Activated naive CD8-positive, alpha-beta T cell treated with anti-CD3 and anti-CD28 coated beads, Interleukin-2, amount 10 ng/mL, durations not matched to agents 7 days and 5 days (primary cell): ENCODE results near the gene AFF2. TPM values are rescaled to one million over a fixed set of nuclear protein-coding genes. Genes with fewer than 3 reads are reported as not detected.

Source experiments
- ATAC-seq: fragments of 150-1000 bp; cut with Tn5 transposase; one replicate; pipeline ENCODE4 v1.10.0; 2021; ENCODE audit warnings: low read depth, moderate library complexity
- POLR2A ChIA-PET: fragments of 350-600 bp; sonication (Branson Sonifier 250); formaldehyde crosslinking; loops from one replicate; lab custom pipeline; 2021; ENCODE audit warnings: antibody characterized with exemption; lab: Charles Lee
- DNase-seq: peaks from one replicate; pipeline ENCODE4 v3.0.0; 2021
- H3K27ac Mint-ChIP-seq: one replicate; pipeline ENCODE4 v1.8.0; 2022; ENCODE audit warnings: mild to moderate bottlenecking, mixed read lengths
- H3K27me3 Mint-ChIP-seq: one replicate; pipeline ENCODE4 v1.8.0; 2022; ENCODE audit warnings: mild to moderate bottlenecking, moderate library complexity, mixed read lengths
- H3K36me3 Mint-ChIP-seq: one replicate; pipeline ENCODE4 v1.8.0; 2021; ENCODE audit warnings: mild to moderate bottlenecking, mixed read lengths
- H3K4me1 Mint-ChIP-seq: one replicate; pipeline ENCODE4 v1.8.0; 2021; ENCODE audit warnings: mixed read lengths
- H3K4me3 Mint-ChIP-seq: one replicate; pipeline ENCODE4 v1.8.0; 2022; ENCODE audit warnings: mild to moderate bottlenecking, moderate library complexity, mixed read lengths
- H3K9me3 Mint-ChIP-seq: one replicate; pipeline ENCODE4 v1.8.0; 2021; ENCODE audit warnings: mixed read lengths
- total RNA-seq, 2 experiments: library from RNA; stranded (reverse); gene quantifications; one replicate each; pipeline ENCODE4 v1.2.3, GENCODE V29; 2021

Gene AFF2
- total RNA-seq, 2 experiments from 2014 or later = 0.42 to 0.68 TPM

- POLR2A ChIA-PET = no interaction called here
- ATAC-seq = no peak
- Mint-ChIP-seq H3K4me1 (no peaks in the 10 kb centered on the region), H3K9me3 (no peaks in the 10 kb centered on the region), H3K4me3 (no peak overlapping the region), H3K36me3 (no peaks in the 10 kb centered on the region), H3K27me3 (no peaks in the 10 kb centered on the region), H3K27ac (no peak overlapping the region)
- DNase-seq = no peak
Measured at GRCh38 chrX:148612431-148612830, 112.0 kb downstream of the AFF2 start.

- POLR2A ChIA-PET = no interaction called here
- Mint-ChIP-seq H3K4me3 (no peak overlapping the region), H3K4me1 (no peaks in the 10 kb centered on the region), H3K9me3 (peaks cover 2% of the 10 kb centered on the region), H3K27ac (no peak overlapping the region), H3K36me3 (no peaks in the 10 kb centered on the region), H3K27me3 (no peaks in the 10 kb centered on the region)
- DNase-seq (no peak), ATAC-seq (no peak)
Measured at GRCh38 chrX:148613636-148614035, 113.2 kb downstream of the AFF2 start.

- ATAC-seq = no peak
- Mint-ChIP-seq H3K36me3 (no peaks in the 10 kb centered on the region), H3K27ac (no peak overlapping the region)
Measured at GRCh38 chrX:148615491-148615890, 115.1 kb downstream of the AFF2 start.

GRCh38 chrX:148618470-148619445, 118.3 kb downstream of the AFF2 start:
- no peaks in the 10 kb centered on the region for H3K4me1 Mint-ChIP-seq
- POLR2A ChIA-PET = no interaction called here
- ATAC-seq (no peak), DNase-seq (no peak)
- peaks cover 2% of the 10 kb centered on the region for H3K9me3 Mint-ChIP-seq
- H3K4me3 Mint-ChIP-seq = no peak overlapping the region
- no peaks in the 10 kb centered on the region for H3K36me3 Mint-ChIP-seq
- H3K27ac Mint-ChIP-seq = no peak overlapping the region
- H3K27me3 Mint-ChIP-seq = no peaks in the 10 kb centered on the region

More at GRCh38 chrX:148615491-148615890, 115.1 kb downstream of the AFF2 start:
- peaks cover 2% of the 10 kb centered on the region for H3K9me3 Mint-ChIP-seq
- DNase-seq = no peak
- no peaks in the 10 kb centered on the region for H3K4me1 Mint-ChIP-seq
- no peak overlapping the region for H3K4me3 Mint-ChIP-seq
- no peaks in the 10 kb centered on the region for H3K27me3 Mint-ChIP-seq
- POLR2A ChIA-PET = no interaction called here

- Mint-ChIP-seq H3K4me1 (no peaks in the 10 kb centered on the region), H3K9me3 (peaks cover 2% of the 10 kb centered on the region), H3K27ac (no peak overlapping the region), H3K36me3 (no peaks in the 10 kb centered on the region), H3K27me3 (no peaks in the 10 kb centered on the region), H3K4me3 (no peak overlapping the region)
- POLR2A ChIA-PET = no interaction called here
- ATAC-seq (no peak), DNase-seq (no peak)
Measured at GRCh38 chrX:148620023-148620422, 119.6 kb downstream of the AFF2 start.

GRCh38 chrX:148624951-148625474, 124.6 kb downstream of the AFF2 start:
- POLR2A ChIA-PET = no interaction called here
- Mint-ChIP-seq H3K9me3 (no peaks in the 10 kb centered on the region), H3K36me3 (no peaks in the 10 kb centered on the region), H3K4me1 (no peaks in the 10 kb centered on the region), H3K27ac (no peak overlapping the region), H3K4me3 (no peak overlapping the region), H3K27me3 (no peaks in the 10 kb centered on the region)
- DNase-seq = no peak
- no peak for ATAC-seq

GRCh38 chrX:148628621-148629020, 128.2 kb downstream of the AFF2 start:
- ATAC-seq = no peak
- Mint-ChIP-seq H3K27ac (no peak overlapping the region), H3K4me1 (no peaks in the 10 kb centered on the region), H3K36me3 (no peaks in the 10 kb centered on the region), H3K9me3 (no peaks in the 10 kb centered on the region), H3K4me3 (no peak overlapping the region), H3K27me3 (no peaks in the 10 kb centered on the region)
- POLR2A ChIA-PET = no interaction called here
- no peak for DNase-seq

GRCh38 chrX:148629434-148629833, 129.0 kb downstream of the AFF2 start:
- Mint-ChIP-seq H3K4me1 (no peaks in the 10 kb centered on the region), H3K4me3 (no peak overlapping the region), H3K27ac (no peak overlapping the region), H3K36me3 (no peaks in the 10 kb centered on the region), H3K27me3 (no peaks in the 10 kb centered on the region), H3K9me3 (no peaks in the 10 kb centered on the region)
- DNase-seq (no peak), ATAC-seq (no peak)
- POLR2A ChIA-PET = no interaction called here

GRCh38 chrX:148632444-148632843, 132.0 kb downstream of the AFF2 start:
- DNase-seq = no peak
- H3K36me3 Mint-ChIP-seq = no peaks in the 10 kb centered on the region
- H3K27me3 Mint-ChIP-seq = no peaks in the 10 kb centered on the region
- H3K27ac Mint-ChIP-seq = no peak overlapping the region
- no peak overlapping the region for H3K4me3 Mint-ChIP-seq
- H3K4me1 Mint-ChIP-seq = no peaks in the 10 kb centered on the region
- H3K9me3 Mint-ChIP-seq = no peaks in the 10 kb centered on the region
- ATAC-seq = no peak
- POLR2A ChIA-PET = no interaction called here

- no peaks in the 10 kb centered on the region for H3K4me1 Mint-ChIP-seq
- H3K4me3 Mint-ChIP-seq = no peak overlapping the region
- H3K9me3 Mint-ChIP-seq = no peaks in the 10 kb centered on the region
- ATAC-seq = no peak
- H3K27me3 Mint-ChIP-seq = no peaks in the 10 kb centered on the region
- H3K36me3 Mint-ChIP-seq = no peaks in the 10 kb centered on the region
- DNase-seq = no peak
- POLR2A ChIA-PET = no interaction called here
- no peak overlapping the region for H3K27ac Mint-ChIP-seq
Measured at GRCh38 chrX:148633218-148633908, 132.9 kb downstream of the AFF2 start.

- no peaks in the 10 kb centered on the region for H3K36me3 Mint-ChIP-seq
- H3K9me3 Mint-ChIP-seq = no peaks in the 10 kb centered on the region
- no peak overlapping the region for H3K4me3 Mint-ChIP-seq
- DNase-seq = no peak
- H3K4me1 Mint-ChIP-seq = no peaks in the 10 kb centered on the region
- H3K27ac Mint-ChIP-seq = no peak overlapping the region
- H3K27me3 Mint-ChIP-seq = no peaks in the 10 kb centered on the region
- no peak for ATAC-seq
- POLR2A ChIA-PET = no interaction called here
Measured at GRCh38 chrX:148634591-148634990, 134.2 kb downstream of the AFF2 start.

- POLR2A ChIA-PET = no interaction called here
- Mint-ChIP-seq H3K9me3 (no peaks in the 10 kb centered on the region), H3K4me3 (no peak overlapping the region), H3K27ac (no peak overlapping the region), H3K4me1 (no peaks in the 10 kb centered on the region), H3K27me3 (no peaks in the 10 kb centered on the region), H3K36me3 (no peaks in the 10 kb centered on the region)
- ATAC-seq = no peak
- DNase-seq = no peak
Measured at GRCh38 chrX:148643460-148643859, 143.0 kb downstream of the AFF2 start.

- Mint-ChIP-seq H3K9me3 (no peaks in the 10 kb centered on the region), H3K4me1 (no peaks in the 10 kb centered on the region), H3K27me3 (no peaks in the 10 kb centered on the region), H3K4me3 (no peak overlapping the region), H3K27ac (no peak overlapping the region), H3K36me3 (no peaks in the 10 kb centered on the region)
- DNase-seq (no peak), ATAC-seq (no peak)
- POLR2A ChIA-PET = no interaction called here
Measured at GRCh38 chrX:148647651-148648050, 147.2 kb downstream of the AFF2 start.
